A549 (cell line): ENCODE measurements around the gene ELN. TPM values are rescaled to one million over a fixed set of nuclear protein-coding genes. Genes with fewer than 3 reads are reported as not detected.

Experiments used
- ATAC-seq, 2 experiments: fragments of 200-7000 bp in 1 of 2; fragments of >200 bp in 1 of 2; cut with Nextera tagmentation in 1 of 2; cut with Tn5 transposase in 1 of 2; 3 replicates each; pipeline versions ENCODE4 v1.8.0 to v1.9.1; 2018 to 2020; ENCODE audit warnings: mild to moderate bottlenecking in 1 of 2, moderate library complexity in 1 of 2
- CTCF ChIA-PET: fragments of 300-600 bp; sonication (Branson Sonifier 250); formaldehyde crosslinking; extraction: SDS; loops from one replicate; lab custom pipeline; 2021; ENCODE audit warnings: antibody characterized with exemption, inconsistent platforms; lab: Yijun Ruan, JAX
- POLR2A ChIA-PET: fragments of 350-600 bp; formaldehyde crosslinking; extraction: SDS; loops from one replicate; lab custom pipeline; 2021; ENCODE audit warnings: antibody characterized with exemption, inconsistent platforms; lab: Yijun Ruan, JAX
- DNase-seq, 2 experiments: peaks; one replicate each; pipeline versions ENCODE4 v3.0.0 to v3.0.0-alpha.2; 2011 to 2016; ENCODE audit warnings: low read depth in 1 of 2, low spot score in 1 of 2
- FAIRE-seq: peaks from 2 replicates; lab custom pipeline; 2011; peaks lifted over from hg19 to GRCh38; lab: Jason Lieb, UNC
- H3K27ac ChIP-seq, 2 experiments: fragments of >200 bp; sonication (Bioruptor Twin); formaldehyde crosslinking; 3 replicates each; pipeline ENCODE4 v1.5.1; 2016 to 2017
- H3K4me1 ChIP-seq: fragments of >200 bp; sonication (Bioruptor Twin); formaldehyde crosslinking; 3 replicates; pipeline ENCODE4 v1.6.1; 2016
- H3K4me2 ChIP-seq: fragments of >200 bp; sonication (Bioruptor Twin); formaldehyde crosslinking; 3 replicates; pipeline ENCODE4 v1.6.1; 2016
- H3K4me3 ChIP-seq: fragments of >200 bp; sonication (Bioruptor Twin); formaldehyde crosslinking; 3 replicates; pipeline ENCODE4 v1.5.1; 2016
- H3K9me3 ChIP-seq: fragments of >200 bp; sonication (Bioruptor Twin); formaldehyde crosslinking; 3 replicates; pipeline ENCODE4 v1.6.1; 2016
- BHLHE40 ChIP-seq: IDR thresholded peaks from 2 replicates; pipeline ENCODE4 v1.6.1; 2012; ENCODE audit warnings: low read depth, low read length, inconsistent platforms
- CBX2 ChIP-seq: fragments of 200-600 bp; sonication (generic); IDR thresholded peaks from 2 replicates; pipeline ENCODE4 v1.6.1; 2016; ENCODE audit warnings: low read depth, mild to moderate bottlenecking, borderline replicate concordance
- FOSB ChIP-seq: fragments of 250-450 bp; sonication (Bioruptor Pico); IDR thresholded peaks from 2 replicates; pipeline ENCODE4 v1.5.0; 2020; ENCODE audit warnings: mild to moderate bottlenecking, moderate library complexity
- GATA3 ChIP-seq: IDR thresholded peaks from 2 replicates; pipeline ENCODE4 v1.6.1; 2012; ENCODE audit warnings: borderline replicate concordance
- HDAC2 ChIP-seq: fragments of 200-600 bp; sonication (generic); IDR thresholded peaks from 2 replicates; pipeline ENCODE4 v1.6.1; 2016
- HMGXB4 ChIP-seq: fragments of 250-450 bp; sonication (Bioruptor Pico); IDR thresholded peaks from 2 replicates; pipeline ENCODE4 v1.5.0; 2021; ENCODE audit warnings: mild to moderate bottlenecking, moderate library complexity, borderline replicate concordance
- JUN ChIP-seq, 2 experiments: fragments of >200 bp; sonication (Bioruptor Twin); formaldehyde crosslinking; IDR thresholded peaks; 2 replicates in 1 of 2; 3 replicates in 1 of 2; pipeline ENCODE4 v1.6.1; 2016 to 2017
- KDM1A ChIP-seq: fragments of 200-600 bp; sonication (generic); IDR thresholded peaks from 2 replicates; pipeline ENCODE4 v1.6.1; 2016; ENCODE audit warnings: low read depth, mild to moderate bottlenecking
- MAFK ChIP-seq: fragments of 450-650 bp; IDR thresholded peaks from 2 replicates; pipeline ENCODE4 v1.6.1; 2014; ENCODE audit not compliant: partially characterized antibody
- MYC ChIP-seq: IDR thresholded peaks from 2 replicates; pipeline ENCODE4 v1.6.1; 2012; ENCODE audit warnings: mild to moderate bottlenecking, inconsistent platforms, low read length, improper control_type of control experiment, borderline replicate concordance
- NPAS2 ChIP-seq: fragments of 250-450 bp; sonication (Bioruptor Pico); IDR thresholded peaks from 2 replicates; pipeline ENCODE4 v1.8.0; 2022; ENCODE audit warnings: mild to moderate bottlenecking, moderate library complexity, borderline replicate concordance
- POLR2A ChIP-seq: IDR thresholded peaks from 2 replicates; pipeline ENCODE4 v1.6.1; 2012; ENCODE audit warnings: mild to moderate bottlenecking, low read length
- POLR2AphosphoS2 ChIP-seq: conservative IDR thresholded peaks from 2 replicates; pipeline ENCODE4 v1.6.1; 2012; ENCODE audit warnings: low read length, improper control_type of control experiment, inconsistent platforms
- RAD21 ChIP-seq, 2 experiments: fragments of >200 bp in 1 of 2; sonication (Bioruptor Twin) in 1 of 2; formaldehyde crosslinking in 1 of 2; IDR thresholded peaks in 1 of 2; conservative IDR thresholded peaks in 1 of 2; 2 replicates in 1 of 2; 3 replicates in 1 of 2; pipeline ENCODE4 v1.6.1; 2012 to 2018; ENCODE audit warnings: inconsistent platforms in 1 of 2
- RCOR1 ChIP-seq: fragments of 150-350 bp; IDR thresholded peaks from 2 replicates; pipeline ENCODE4 v1.6.1; 2014; ENCODE audit warnings: antibody characterized with exemption, low read length, low read depth
- RFX5 ChIP-seq: fragments of 450-650 bp; IDR thresholded peaks from 2 replicates; pipeline ENCODE4 v1.7.1; 2014; ENCODE audit warnings: antibody characterized with exemption, mild to moderate bottlenecking, moderate library complexity
- SMC3 ChIP-seq: fragments of >200 bp; sonication (Bioruptor Twin); formaldehyde crosslinking; IDR thresholded peaks from 3 replicates; pipeline ENCODE4 v1.6.1; 2018; ENCODE audit warnings: inconsistent platforms
- TFCP2L1 ChIP-seq: fragments of 250-450 bp; sonication (Bioruptor Pico); IDR thresholded peaks from 2 replicates; pipeline ENCODE4 v1.5.0; 2021; ENCODE audit warnings: mild to moderate bottlenecking
- ZNF302 ChIP-seq: fragments of 250-450 bp; sonication (Bioruptor Pico); IDR thresholded peaks from 2 replicates; pipeline ENCODE4 v1.9.0; 2021; ENCODE audit warnings: inconsistent platforms, mild to moderate bottlenecking, moderate library complexity
- ZSCAN20 ChIP-seq: fragments of 250-450 bp; sonication (Bioruptor Pico); IDR thresholded peaks from 2 replicates; pipeline ENCODE4 v1.8.0; 2022; ENCODE audit warnings: mild to moderate bottlenecking, moderate library complexity
- WGBS: methylation state at CpG from one replicate; pipeline ENCODE4 v1.1.6; 2017; ENCODE audit errors: missing lambda C conversion rate; 5-methylcytosine and 5-hydroxymethylcytosine counted together
- polyA plus RNA-seq, 4 experiments: library from polyadenylated mRNA; depleted of rRNA in 3 of 4; stranded (reverse); fragments of >200 nt; fragmentation: RNase III in 1 of 4; extraction: RNeasy Plus Mini Kit Qiagen cat#74134 plus additional on column Dnase treatment in 1 of 4; gene quantifications; 2 replicates in 3 of 4; 3 replicates in 1 of 4; pipeline ENCODE4 v1.2.3, GENCODE V29; 2011 to 2017
- TF ChIP-seq, protein P1 (sequence below): fragments of >200 bp; sonication (Bioruptor Twin); formaldehyde crosslinking; IDR thresholded peaks from 3 replicates; pipeline ENCODE4 v1.5.1; 2016
- TF ChIP-seq, protein P2 (sequence below): IDR thresholded peaks from 2 replicates; pipeline ENCODE4 v1.6.1; 2012; ENCODE audit warnings: low read depth, borderline replicate concordance
- TF ChIP-seq, protein P3 (sequence below): IDR thresholded peaks from 2 replicates; pipeline ENCODE4 v1.6.1; 2012
- TF ChIP-seq, protein P4 (sequence below): fragments of 450-650 bp; IDR thresholded peaks from 2 replicates; pipeline ENCODE4 v1.6.1; 2014; ENCODE audit warnings: antibody characterized with exemption
- TF ChIP-seq, protein P5 (sequence below): fragments of >200 bp; sonication (Bioruptor Twin); formaldehyde crosslinking; IDR thresholded peaks from 3 replicates; pipeline ENCODE4 v1.6.1; 2016

ELN gene
- polyA plus RNA-seq, 2 of the 4 experiments (the other 2 are of a cell fraction) = 0.09 to 0.16 TPM

GRCh38 chr7:74063646-74064045 lies 35.7 kb downstream of the ELN start:
- 89% methylated on average over 12 of the region's 12 CpGs for WGBS
- ChIA-PET CTCF (interaction anchor here (0.8 to 3.9 kb wide), 5 partner anchors 12 to 337 kb away, joined by 3 to 23 read pairs (median 10); no protein-coding TSS in a partner anchor), POLR2A (no interaction called here)
- Histone ChIP-seq H3K9me3 (no peaks in the 10 kb centered on the region), H3K4me2 (no peak overlapping the region), H3K4me1 (peaks cover 25% of the 10 kb centered on the region), H3K4me3 (no peak overlapping the region), H3K27ac (peak overlapping the region in 1 of 2 experiments; percentile 93; a peak in 3 of 6 replicates)
- ATAC-seq (no peak), FAIRE-seq (no peak), DNase-seq (no peak)
- no peak for TF ChIP-seq TFCP2L1
- no peak for TF ChIP-seq ZNF302
- TF ChIP-seq GATA3 = no peak
- no peak for TF ChIP-seq JUN (IDR thresholded peaks at IDR 0.05)
- TF ChIP-seq, protein P1, sequence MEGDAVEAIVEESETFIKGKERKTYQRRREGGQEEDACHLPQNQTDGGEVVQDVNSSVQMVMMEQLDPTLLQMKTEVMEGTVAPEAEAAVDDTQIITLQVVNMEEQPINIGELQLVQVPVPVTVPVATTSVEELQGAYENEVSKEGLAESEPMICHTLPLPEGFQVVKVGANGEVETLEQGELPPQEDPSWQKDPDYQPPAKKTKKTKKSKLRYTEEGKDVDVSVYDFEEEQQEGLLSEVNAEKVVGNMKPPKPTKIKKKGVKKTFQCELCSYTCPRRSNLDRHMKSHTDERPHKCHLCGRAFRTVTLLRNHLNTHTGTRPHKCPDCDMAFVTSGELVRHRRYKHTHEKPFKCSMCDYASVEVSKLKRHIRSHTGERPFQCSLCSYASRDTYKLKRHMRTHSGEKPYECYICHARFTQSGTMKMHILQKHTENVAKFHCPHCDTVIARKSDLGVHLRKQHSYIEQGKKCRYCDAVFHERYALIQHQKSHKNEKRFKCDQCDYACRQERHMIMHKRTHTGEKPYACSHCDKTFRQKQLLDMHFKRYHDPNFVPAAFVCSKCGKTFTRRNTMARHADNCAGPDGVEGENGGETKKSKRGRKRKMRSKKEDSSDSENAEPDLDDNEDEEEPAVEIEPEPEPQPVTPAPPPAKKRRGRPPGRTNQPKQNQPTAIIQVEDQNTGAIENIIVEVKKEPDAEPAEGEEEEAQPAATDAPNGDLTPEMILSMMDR = no peak
- no peak for TF ChIP-seq RCOR1

- DNase-seq (no peak), FAIRE-seq (no peak), ATAC-seq (no peak)
- Histone ChIP-seq H3K4me3 (no peak overlapping the region), H3K4me1 (peaks cover 21% of the 10 kb centered on the region), H3K9me3 (no peaks in the 10 kb centered on the region), H3K4me2 (no peak overlapping the region), H3K27ac (no peak overlapping the region)
- WGBS = 64% methylated on average over 4 of the region's 4 CpGs
- ChIA-PET CTCF (interaction anchor here (1.0 to 3.9 kb wide), 9 partner anchors 69 to 338 kb away, joined by 3 to 23 read pairs (median 7); no protein-coding TSS in a partner anchor), POLR2A (no interaction called here)
- TF ChIP-seq NPAS2 = no peak
- TF ChIP-seq ZNF302 = no peak
- TF ChIP-seq POLR2AphosphoS2 = no peak
- no peak for TF ChIP-seq RFX5
- TF ChIP-seq, protein P2, sequence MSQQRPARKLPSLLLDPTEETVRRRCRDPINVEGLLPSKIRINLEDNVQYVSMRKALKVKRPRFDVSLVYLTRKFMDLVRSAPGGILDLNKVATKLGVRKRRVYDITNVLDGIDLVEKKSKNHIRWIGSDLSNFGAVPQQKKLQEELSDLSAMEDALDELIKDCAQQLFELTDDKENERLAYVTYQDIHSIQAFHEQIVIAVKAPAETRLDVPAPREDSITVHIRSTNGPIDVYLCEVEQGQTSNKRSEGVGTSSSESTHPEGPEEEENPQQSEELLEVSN = no peak
- TF ChIP-seq ZSCAN20 = no peak
- TF ChIP-seq KDM1A = no peak
- no peak for TF ChIP-seq HDAC2
- TF ChIP-seq CBX2 = no peak
- TF ChIP-seq, protein P3, sequence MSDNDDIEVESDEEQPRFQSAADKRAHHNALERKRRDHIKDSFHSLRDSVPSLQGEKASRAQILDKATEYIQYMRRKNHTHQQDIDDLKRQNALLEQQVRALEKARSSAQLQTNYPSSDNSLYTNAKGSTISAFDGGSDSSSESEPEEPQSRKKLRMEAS = no peak
- TF ChIP-seq POLR2A = no peak
- no peak for TF ChIP-seq MAFK
- TF ChIP-seq SMC3 = no peak
- TF ChIP-seq BHLHE40 = no peak
- TF ChIP-seq HMGXB4 (CRISPR knock-in tag) = no peak
- TF ChIP-seq FOSB = no peak
- TF ChIP-seq, protein P4, sequence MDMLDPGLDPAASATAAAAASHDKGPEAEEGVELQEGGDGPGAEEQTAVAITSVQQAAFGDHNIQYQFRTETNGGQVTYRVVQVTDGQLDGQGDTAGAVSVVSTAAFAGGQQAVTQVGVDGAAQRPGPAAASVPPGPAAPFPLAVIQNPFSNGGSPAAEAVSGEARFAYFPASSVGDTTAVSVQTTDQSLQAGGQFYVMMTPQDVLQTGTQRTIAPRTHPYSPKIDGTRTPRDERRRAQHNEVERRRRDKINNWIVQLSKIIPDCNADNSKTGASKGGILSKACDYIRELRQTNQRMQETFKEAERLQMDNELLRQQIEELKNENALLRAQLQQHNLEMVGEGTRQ = no peak
- no peak for TF ChIP-seq MYC
- TF ChIP-seq, protein P5, sequence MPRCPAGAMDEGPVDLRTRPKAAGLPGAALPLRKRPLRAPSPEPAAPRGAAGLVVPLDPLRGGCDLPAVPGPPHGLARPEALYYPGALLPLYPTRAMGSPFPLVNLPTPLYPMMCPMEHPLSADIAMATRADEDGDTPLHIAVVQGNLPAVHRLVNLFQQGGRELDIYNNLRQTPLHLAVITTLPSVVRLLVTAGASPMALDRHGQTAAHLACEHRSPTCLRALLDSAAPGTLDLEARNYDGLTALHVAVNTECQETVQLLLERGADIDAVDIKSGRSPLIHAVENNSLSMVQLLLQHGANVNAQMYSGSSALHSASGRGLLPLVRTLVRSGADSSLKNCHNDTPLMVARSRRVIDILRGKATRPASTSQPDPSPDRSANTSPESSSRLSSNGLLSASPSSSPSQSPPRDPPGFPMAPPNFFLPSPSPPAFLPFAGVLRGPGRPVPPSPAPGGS = no peak
- no peak for TF ChIP-seq RAD21 (conservative IDR thresholded peaks at IDR 0.05 in 1 of 2, IDR thresholded peaks at IDR 0.05 in 1 of 2)
Measured at GRCh38 chr7:74064696-74065095, 36.7 kb downstream of the ELN start.
